Prostate gland (tissue), 2 donors: ENCODE results near the gene CSH1.
"Not testable (repeated sequence)": the region's sequence is repeated elsewhere in the genome, so short reads cannot be mapped to it uniquely, and the experiment has no call there.

Experiments used
- POLR2A ChIP-seq: fragments of 450-650 bp; IDR thresholded peaks from one replicate; pipeline ENCODE4 v1.6.1; 2016; ENCODE audit warnings: antibody characterized with exemption, mild to moderate bottlenecking
- TF ChIP-seq, protein P1 (sequence below), 4 experiments: fragments of 200-600 bp in 2 of 4; fragments of 450-650 bp in 2 of 4; sonication (generic) in 2 of 4; IDR thresholded peaks; 1 replicate in 3 of 4; 2 replicates in 1 of 4; pipeline ENCODE4 v1.5.1; 2016 to 2019; ENCODE audit warnings: antibody characterized with exemption in 4 of 4, mild to moderate bottlenecking in 2 of 4, moderate library complexity in 2 of 4

DNA sequence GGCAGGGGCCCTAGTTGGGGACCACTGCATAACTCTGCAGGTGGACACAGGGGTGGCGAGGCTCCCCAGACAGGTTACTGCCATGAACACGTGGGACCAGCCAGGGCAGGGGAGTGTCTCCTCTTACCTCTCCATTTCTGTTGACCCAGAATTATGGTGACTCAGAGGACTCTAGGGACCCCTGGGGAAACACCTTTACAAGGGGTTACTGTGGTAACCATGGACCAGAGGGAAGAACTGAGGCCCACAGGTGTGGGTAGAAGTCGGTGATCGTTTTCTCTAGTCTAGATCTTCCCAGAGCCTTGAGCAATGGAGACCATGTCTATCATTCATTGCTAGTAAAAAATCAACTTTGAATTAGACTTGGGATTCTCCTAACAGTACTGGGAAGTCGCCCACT is 24.4 kb upstream of the CSH1 start:
- TF ChIP-seq, protein P1, sequence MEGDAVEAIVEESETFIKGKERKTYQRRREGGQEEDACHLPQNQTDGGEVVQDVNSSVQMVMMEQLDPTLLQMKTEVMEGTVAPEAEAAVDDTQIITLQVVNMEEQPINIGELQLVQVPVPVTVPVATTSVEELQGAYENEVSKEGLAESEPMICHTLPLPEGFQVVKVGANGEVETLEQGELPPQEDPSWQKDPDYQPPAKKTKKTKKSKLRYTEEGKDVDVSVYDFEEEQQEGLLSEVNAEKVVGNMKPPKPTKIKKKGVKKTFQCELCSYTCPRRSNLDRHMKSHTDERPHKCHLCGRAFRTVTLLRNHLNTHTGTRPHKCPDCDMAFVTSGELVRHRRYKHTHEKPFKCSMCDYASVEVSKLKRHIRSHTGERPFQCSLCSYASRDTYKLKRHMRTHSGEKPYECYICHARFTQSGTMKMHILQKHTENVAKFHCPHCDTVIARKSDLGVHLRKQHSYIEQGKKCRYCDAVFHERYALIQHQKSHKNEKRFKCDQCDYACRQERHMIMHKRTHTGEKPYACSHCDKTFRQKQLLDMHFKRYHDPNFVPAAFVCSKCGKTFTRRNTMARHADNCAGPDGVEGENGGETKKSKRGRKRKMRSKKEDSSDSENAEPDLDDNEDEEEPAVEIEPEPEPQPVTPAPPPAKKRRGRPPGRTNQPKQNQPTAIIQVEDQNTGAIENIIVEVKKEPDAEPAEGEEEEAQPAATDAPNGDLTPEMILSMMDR (IDR thresholded peaks at IDR 0.05): not testable (repeated sequence)
- not testable (repeated sequence) for TF ChIP-seq POLR2A
